HEK293 (cell line): ENCODE data around the gene GNAS.

Experiments
- CTCF ChIA-PET: fragments of 350-600 bp; formaldehyde crosslinking; extraction: SDS; loops from one replicate; lab custom pipeline; 2021; ENCODE audit warnings: antibody characterized with exemption; lab: Yijun Ruan, JAX
- POLR2A ChIA-PET: fragments of 300-600 bp; formaldehyde crosslinking; extraction: SDS; loops from one replicate; lab custom pipeline; 2020; ENCODE audit warnings: antibody characterized with exemption, inconsistent platforms; lab: Yijun Ruan, JAX
- H3K27ac ChIP-seq: fragments of 200-500 bp; sonication (Bioruptor generic); 2 replicates; pipeline ENCODE4 v1.5.1; 2014; ENCODE audit warnings: low read depth, low read length, control low read depth, inconsistent platforms; ENCODE audit errors: extremely low read depth
- H3K36me3 ChIP-seq, 2 experiments: fragments of 200-500 bp in 1 of 2; sonication (Bioruptor generic) in 1 of 2; 1 replicate in 1 of 2; 2 replicates in 1 of 2; pipeline ENCODE4 v1.5.1; 2014 to 2017; ENCODE audit warnings: inconsistent platforms in 2 of 2, low read length in 2 of 2; ENCODE audit not compliant: control insufficient read depth in 2 of 2, insufficient read depth in 1 of 2
- H3K4me1 ChIP-seq: fragments of 200-500 bp; sonication (Bioruptor generic); 2 replicates; pipeline ENCODE4 v1.5.1; 2014; ENCODE audit warnings: mild to moderate bottlenecking, low read length, inconsistent platforms; ENCODE audit not compliant: control insufficient read depth, insufficient read depth
- H3K4me3 ChIP-seq: 2 replicates; pipeline ENCODE4 v1.5.1; 2011; ENCODE audit warnings: low read depth, mild to moderate bottlenecking, control low read depth, low read length, moderate library complexity
- H3K9me3 ChIP-seq: fragments of 200-500 bp; sonication (Bioruptor generic); 2 replicates; pipeline ENCODE4 v1.5.1; 2014; ENCODE audit warnings: low read depth, low read length, inconsistent platforms; ENCODE audit not compliant: control insufficient read depth, insufficient read depth
- HIC1 ChIP-seq: fragments of 450-650 bp; formaldehyde crosslinking; IDR thresholded peaks from 2 replicates; pipeline ENCODE4 v1.5.1; 2016; ENCODE audit warnings: missing biosample characterization, missing genetic modification characterization
- IKZF3 ChIP-seq: fragments of 450-650 bp; IDR thresholded peaks from 2 replicates; pipeline ENCODE4 v1.5.0; 2018; ENCODE audit warnings: missing biosample characterization, mild to moderate bottlenecking, missing genetic modification characterization, moderate library complexity
- SCRT1 ChIP-seq: fragments of 450-650 bp; formaldehyde crosslinking; IDR thresholded peaks from 2 replicates; pipeline ENCODE4 v1.5.1; 2016; ENCODE audit warnings: missing biosample characterization, missing genetic modification characterization, borderline replicate concordance
- ZNF221 ChIP-seq: fragments of 450-650 bp; formaldehyde crosslinking; IDR thresholded peaks from 2 replicates; pipeline ENCODE4 v1.5.1; 2017; ENCODE audit warnings: missing biosample characterization, missing genetic modification characterization, borderline replicate concordance
- ZNF354C ChIP-seq: fragments of 450-650 bp; formaldehyde crosslinking; IDR thresholded peaks from 2 replicates; pipeline ENCODE4 v1.5.1; 2016; ENCODE audit warnings: missing biosample characterization, missing genetic modification characterization, low read depth, borderline replicate concordance
- ZNF362 ChIP-seq: fragments of 450-650 bp; formaldehyde crosslinking; IDR thresholded peaks from 2 replicates; pipeline ENCODE4 v1.5.1; 2016; ENCODE audit warnings: missing biosample characterization, missing genetic modification characterization
- ZNF366 ChIP-seq: fragments of 450-650 bp; formaldehyde crosslinking; conservative IDR thresholded peaks from 2 replicates; pipeline ENCODE4 v1.5.1; 2016; ENCODE audit warnings: missing biosample characterization, missing genetic modification characterization
- ZNF449 ChIP-seq: fragments of 450-650 bp; formaldehyde crosslinking; IDR thresholded peaks from 2 replicates; pipeline ENCODE4 v1.5.1; 2017; ENCODE audit warnings: missing biosample characterization, mild to moderate bottlenecking, missing genetic modification characterization, moderate library complexity
- ZNF571 ChIP-seq: fragments of 450-650 bp; formaldehyde crosslinking; IDR thresholded peaks from 2 replicates; pipeline ENCODE4 v1.5.0; 2017; ENCODE audit warnings: missing biosample characterization, missing genetic modification characterization
- ZNF580 ChIP-seq: fragments of 450-650 bp; formaldehyde crosslinking; IDR thresholded peaks from 2 replicates; pipeline ENCODE4 v1.5.1; 2016; ENCODE audit warnings: missing biosample characterization, missing genetic modification characterization
- ZNF623 ChIP-seq: fragments of 450-650 bp; formaldehyde crosslinking; IDR thresholded peaks from 2 replicates; pipeline ENCODE4 v1.5.1; 2016; ENCODE audit warnings: missing biosample characterization, missing genetic modification characterization
- ZNF629 ChIP-seq: fragments of 450-650 bp; formaldehyde crosslinking; IDR thresholded peaks from 2 replicates; pipeline ENCODE4 v1.5.1; 2017; ENCODE audit warnings: missing biosample characterization, missing genetic modification characterization
- ZNF658 ChIP-seq: fragments of 450-650 bp; formaldehyde crosslinking; IDR thresholded peaks from 2 replicates; pipeline ENCODE4; 2016; ENCODE audit warnings: missing biosample characterization, missing genetic modification characterization
- ZNF692 ChIP-seq: fragments of 450-650 bp; formaldehyde crosslinking; IDR thresholded peaks from 2 replicates; pipeline ENCODE4 v1.5.1; 2016; ENCODE audit warnings: missing biosample characterization, missing genetic modification characterization
- ZNF768 ChIP-seq: fragments of 450-650 bp; formaldehyde crosslinking; IDR thresholded peaks from 2 replicates; pipeline ENCODE4 v1.5.1; 2018; ENCODE audit warnings: missing biosample characterization, mild to moderate bottlenecking, missing genetic modification characterization

Gene GNAS

GRCh38 chr20:58908221-58908620, 55.7 kb downstream of the GNAS start:
- POLR2A ChIA-PET = interaction anchor here (0.5 to 1.8 kb wide), 5 partner anchors 17 to 124 kb away, joined by 3 to 8 read pairs (median 6); partner anchors contain the start of genes ATP5F1E and NELFCD
- no peak for TF ChIP-seq SCRT1 (tag by site-specific recombination)
- TF ChIP-seq ZNF366 = no peak
- TF ChIP-seq ZNF658 (tag by site-specific recombination) = no peak
- TF ChIP-seq ZNF768 (tag by site-specific recombination) = no peak
- TF ChIP-seq ZNF580 (tag by site-specific recombination) = no peak
- no peak for TF ChIP-seq IKZF3 (tag by site-specific recombination)
- no peak for TF ChIP-seq ZNF571 (tag by site-specific recombination)
- Histone ChIP-seq H3K27ac (no peak overlapping the region), H3K36me3 (peaks cover 32 to 88% of the 10 kb centered on the region in 2 experiments), H3K4me3 (no peak overlapping the region), H3K4me1 (peaks cover 20% of the 10 kb centered on the region), H3K9me3 (no peaks in the 10 kb centered on the region)
- CTCF ChIA-PET = interaction anchor here (1.4 kb wide), 1 partner anchor 38 kb away, joined by 3 read pairs; no protein-coding TSS in a partner anchor

GRCh38 chr20:58908941-58909340, 56.4 kb downstream of the GNAS start:
- ChIA-PET CTCF (no interaction called here), POLR2A (interaction anchor here (1.8 kb wide), 1 partner anchor 20 kb away, joined by 6 read pairs; no protein-coding TSS in a partner anchor)
- Histone ChIP-seq H3K36me3 (peaks cover 32 to 81% of the 10 kb centered on the region in 2 experiments), H3K9me3 (no peaks in the 10 kb centered on the region), H3K27ac (no peak overlapping the region), H3K4me3 (no peak overlapping the region), H3K4me1 (peaks cover 20% of the 10 kb centered on the region)
- TF ChIP-seq ZNF449 (tag by site-specific recombination) (no peak), ZNF362 (tag by site-specific recombination) (no peak), ZNF221 (tag by site-specific recombination) (no peak), ZNF629 (tag by site-specific recombination) (no peak), ZNF623 (tag by site-specific recombination) (no peak)

- TF ChIP-seq ZNF692 (tag by site-specific recombination) = no peak
- TF ChIP-seq HIC1 = no peak
- TF ChIP-seq ZNF354C (tag by site-specific recombination) = no peak
- Histone ChIP-seq H3K4me3 (no peak overlapping the region), H3K9me3 (no peaks in the 10 kb centered on the region), H3K27ac (no peak overlapping the region), H3K36me3 (peaks cover 32 to 75% of the 10 kb centered on the region in 2 experiments), H3K4me1 (peaks cover 20% of the 10 kb centered on the region)
- POLR2A ChIA-PET = no interaction called here
- CTCF ChIA-PET = no interaction called here
These were observed 57.1 kb downstream of the GNAS start for GRCh38 chr20:58909585-58909984.
